GM18520 (cell line): ENCODE measurements around the gene GABRD.

Experiments
- ATAC-seq: cut with Tn5 transposase; IDR thresholded peaks from one replicate; pipeline ENCODE4 v1.9.1; 2021; ENCODE audit not compliant: unreplicated experiment

Gene GABRD

GRCh38 chr1:2072891-2073290, 53.7 kb downstream of the GABRD start:
- ATAC-seq = no peak

- no peak for ATAC-seq
These were observed 54.5 kb downstream of the GABRD start for GRCh38 chr1:2073382-2074230.

- ATAC-seq = no peak
These were observed 55.3 kb downstream of the GABRD start for GRCh38 chr1:2074396-2074795.

GRCh38 chr1:2074944-2075740, 56.0 kb downstream of the GABRD start:
- ATAC-seq = no peak

- ATAC-seq = no peak
These were observed 57.7 kb downstream of the GABRD start for GRCh38 chr1:2076826-2077225.

GRCh38 chr1:2078170-2078569, 59.0 kb downstream of the GABRD start:
- ATAC-seq = no peak

GRCh38 chr1:2079396-2080085, 60.4 kb downstream of the GABRD start:
- no peak for ATAC-seq

GRCh38 chr1:2080140-2080539, 61.0 kb downstream of the GABRD start:
- ATAC-seq = no peak
